OCI-LY1 (cell line): ENCODE measurements around the gene KRTAP1-5.

Experiments
- H2AFZ ChIP-seq: fragments of 200-600 bp; sonication (generic), shearing (Covaris generic); 2 replicates; pipeline ENCODE4 v1.6.0; 2014; ENCODE audit warnings: antibody characterized with exemption, mild to moderate bottlenecking, low read length
- H3F3A ChIP-seq: fragments of 200-600 bp; sonication (generic), shearing (Covaris generic); 2 replicates; pipeline ENCODE4 v1.6.0; 2014; ENCODE audit warnings: mild to moderate bottlenecking, antibody characterized with exemption, low read length, moderate library complexity; ENCODE audit not compliant: insufficient read depth
- H3K27ac ChIP-seq: fragments of 200-600 bp; sonication (generic); 2 replicates; pipeline ENCODE4 v1.5.1; 2014; ENCODE audit warnings: low read length, mixed run types, mild to moderate bottlenecking, low read depth; ENCODE audit not compliant: poor library complexity, severe bottlenecking
- H3K27me3 ChIP-seq: fragments of 200-600 bp; sonication (generic); 2 replicates; pipeline ENCODE4 v1.6.0; 2014; ENCODE audit warnings: antibody characterized with exemption, mild to moderate bottlenecking, low read length, moderate library complexity; ENCODE audit not compliant: insufficient read depth
- H3K36me3 ChIP-seq: fragments of 200-600 bp; sonication (generic); 2 replicates; pipeline ENCODE4 v1.6.1; 2014; ENCODE audit warnings: mild to moderate bottlenecking, antibody characterized with exemption, low read length, moderate library complexity, mixed read lengths; ENCODE audit not compliant: insufficient read depth
- H3K4me1 ChIP-seq: fragments of 200-600 bp; sonication (generic); 2 replicates; pipeline ENCODE4 v1.5.1; 2014; ENCODE audit warnings: mild to moderate bottlenecking, low read length, moderate library complexity; ENCODE audit not compliant: insufficient read depth, severe bottlenecking
- H3K4me2 ChIP-seq: fragments of 200-600 bp; sonication (generic), shearing (Covaris generic); 2 replicates; pipeline ENCODE4 v1.6.1; 2014; ENCODE audit warnings: low read length
- H3K4me3 ChIP-seq: fragments of 200-600 bp; sonication (generic); 2 replicates; pipeline ENCODE4 v1.5.1; 2014; ENCODE audit warnings: low read length, low read depth, mild to moderate bottlenecking, mixed read lengths; ENCODE audit not compliant: poor library complexity, severe bottlenecking
- H3K79me2 ChIP-seq: fragments of 200-600 bp; shearing (Covaris generic); 2 replicates; pipeline ENCODE4 v1.6.1; 2016; ENCODE audit warnings: mixed run types, low read length, mixed read lengths; ENCODE audit not compliant: insufficient read depth
- H3K9ac ChIP-seq: fragments of 200-600 bp; sonication (generic), shearing (Covaris generic); 2 replicates; pipeline ENCODE4 v1.6.1; 2014; ENCODE audit warnings: mild to moderate bottlenecking, low read length, mixed read lengths
- H3K9me2 ChIP-seq: fragments of 200-600 bp; sonication (generic), shearing (Covaris generic); 2 replicates; pipeline ENCODE4 v1.6.1; 2014; ENCODE audit warnings: low read depth, mild to moderate bottlenecking, low read length, mixed read lengths
- H3K9me3 ChIP-seq: fragments of 200-600 bp; shearing (Covaris generic); 2 replicates; pipeline ENCODE4 v1.6.1; 2014; ENCODE audit warnings: low read length, mixed read lengths
- H4K20me1 ChIP-seq: fragments of 200-600 bp; sonication (generic), shearing (Covaris generic); 2 replicates; pipeline ENCODE4 v1.6.0; 2016; ENCODE audit warnings: mild to moderate bottlenecking, low read length; ENCODE audit not compliant: insufficient read depth
- CTCF ChIP-seq: fragments of 200-600 bp; sonication (generic), shearing (Covaris generic); IDR thresholded peaks from 2 replicates; pipeline ENCODE4 v1.5.1; 2017; ENCODE audit warnings: mild to moderate bottlenecking, antibody characterized with exemption, low read length, moderate library complexity, mixed read lengths
- EZH2 ChIP-seq: fragments of 200-600 bp; sonication (generic), shearing (Covaris generic); IDR thresholded peaks from 2 replicates; pipeline ENCODE4 v1.8.0; 2017; ENCODE audit warnings: borderline replicate concordance, mixed run types, mild to moderate bottlenecking, antibody characterized with exemption, low read length, moderate library complexity, mixed read lengths

The KRTAP1-5 gene

GRCh38 chr17:41008811-41009210, 18.2 kb downstream of the KRTAP1-5 start, which contains the start of gene KRTAP3-1:
TSS of gene KRTAP3-1 (minus strand) at chr17:41009128. CDS start at chr17:41009074, 54 bp downstream.
- Histone ChIP-seq H3K9me3 (no peaks in the 10 kb centered on the region), H3F3A (no peaks in the 10 kb centered on the region), H2AFZ (no peak within 1 kb of the TSS), H3K36me3 (no peaks in the 10 kb centered on the region), H3K4me2 (no peak within 1 kb of the TSS), H3K9ac (no peak within 1 kb of the TSS), H3K4me1 (no peaks in the 10 kb centered on the region), H3K27me3 (no peaks in the 10 kb centered on the region; the same call in 1 of the 2 replicates), H4K20me1 (no peaks in the 10 kb centered on the region), H3K27ac (no peak within 1 kb of the TSS), H3K79me2 (no peaks in the 10 kb centered on the region), H3K9me2 (no peaks in the 10 kb centered on the region), H3K4me3 (no peak within 1 kb of the TSS)
- TF ChIP-seq EZH2 (no peak), CTCF (no peak)

- no peak overlapping the region for H3K4me2 ChIP-seq
- no peaks in the 10 kb centered on the region for H4K20me1 ChIP-seq
- H3K4me1 ChIP-seq = no peaks in the 10 kb centered on the region
- H3F3A ChIP-seq = no peaks in the 10 kb centered on the region
- H3K4me3 ChIP-seq = no peak overlapping the region
- TF ChIP-seq EZH2 (no peak), CTCF (no peak)
- no peaks in the 10 kb centered on the region for H3K79me2 ChIP-seq
- no peak overlapping the region for H2AFZ ChIP-seq
- no peak overlapping the region for H3K27ac ChIP-seq
- no peaks in the 10 kb centered on the region for H3K36me3 ChIP-seq
- no peaks in the 10 kb centered on the region for H3K9me2 ChIP-seq
- no peak overlapping the region for H3K9ac ChIP-seq
- no peaks in the 10 kb centered on the region; the same call in 1 of the 2 replicates for H3K27me3 ChIP-seq
- no peaks in the 10 kb centered on the region for H3K9me3 ChIP-seq
These were observed 22.6 kb downstream of the KRTAP1-5 start for GRCh38 chr17:41004397-41004796.

GRCh38 chr17:41003926-41004325, 23.1 kb downstream of the KRTAP1-5 start:
- Histone ChIP-seq H3K27ac (no peak overlapping the region), H3K4me3 (no peak overlapping the region), H3K79me2 (no peaks in the 10 kb centered on the region), H3K4me2 (no peak overlapping the region), H3K27me3 (no peaks in the 10 kb centered on the region; the same call in 1 of the 2 replicates), H3K9me3 (no peaks in the 10 kb centered on the region), H3F3A (no peaks in the 10 kb centered on the region), H4K20me1 (no peaks in the 10 kb centered on the region), H3K4me1 (no peaks in the 10 kb centered on the region), H3K9me2 (no peaks in the 10 kb centered on the region), H3K36me3 (no peaks in the 10 kb centered on the region), H2AFZ (no peak overlapping the region), H3K9ac (no peak overlapping the region)
- no peak for TF ChIP-seq EZH2
- TF ChIP-seq CTCF = no peak
